GDM1 (cell line): ENCODE results near the gene SNX19.
"Not testable (repeated sequence)": the region's sequence is repeated elsewhere in the genome, so short reads cannot be mapped to it uniquely, and the experiment has no call there.

ENCODE experiments used
- DNase-seq: peaks from one replicate; lab custom pipeline; 2025; lab: John Stamatoyannopoulos, UW

Gene SNX19, protein sequence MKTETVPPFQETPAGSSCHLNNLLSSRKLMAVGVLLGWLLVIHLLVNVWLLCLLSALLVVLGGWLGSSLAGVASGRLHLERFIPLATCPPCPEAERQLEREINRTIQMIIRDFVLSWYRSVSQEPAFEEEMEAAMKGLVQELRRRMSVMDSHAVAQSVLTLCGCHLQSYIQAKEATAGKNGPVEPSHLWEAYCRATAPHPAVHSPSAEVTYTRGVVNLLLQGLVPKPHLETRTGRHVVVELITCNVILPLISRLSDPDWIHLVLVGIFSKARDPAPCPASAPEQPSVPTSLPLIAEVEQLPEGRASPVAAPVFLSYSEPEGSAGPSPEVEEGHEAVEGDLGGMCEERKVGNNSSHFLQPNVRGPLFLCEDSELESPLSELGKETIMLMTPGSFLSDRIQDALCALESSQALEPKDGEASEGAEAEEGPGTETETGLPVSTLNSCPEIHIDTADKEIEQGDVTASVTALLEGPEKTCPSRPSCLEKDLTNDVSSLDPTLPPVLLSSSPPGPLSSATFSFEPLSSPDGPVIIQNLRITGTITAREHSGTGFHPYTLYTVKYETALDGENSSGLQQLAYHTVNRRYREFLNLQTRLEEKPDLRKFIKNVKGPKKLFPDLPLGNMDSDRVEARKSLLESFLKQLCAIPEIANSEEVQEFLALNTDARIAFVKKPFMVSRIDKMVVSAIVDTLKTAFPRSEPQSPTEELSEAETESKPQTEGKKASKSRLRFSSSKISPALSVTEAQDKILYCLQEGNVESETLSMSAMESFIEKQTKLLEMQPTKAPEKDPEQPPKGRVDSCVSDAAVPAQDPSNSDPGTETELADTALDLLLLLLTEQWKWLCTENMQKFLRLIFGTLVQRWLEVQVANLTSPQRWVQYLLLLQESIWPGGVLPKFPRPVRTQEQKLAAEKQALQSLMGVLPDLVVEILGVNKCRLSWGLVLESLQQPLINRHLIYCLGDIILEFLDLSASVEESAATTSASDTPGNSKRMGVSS

DNA sequence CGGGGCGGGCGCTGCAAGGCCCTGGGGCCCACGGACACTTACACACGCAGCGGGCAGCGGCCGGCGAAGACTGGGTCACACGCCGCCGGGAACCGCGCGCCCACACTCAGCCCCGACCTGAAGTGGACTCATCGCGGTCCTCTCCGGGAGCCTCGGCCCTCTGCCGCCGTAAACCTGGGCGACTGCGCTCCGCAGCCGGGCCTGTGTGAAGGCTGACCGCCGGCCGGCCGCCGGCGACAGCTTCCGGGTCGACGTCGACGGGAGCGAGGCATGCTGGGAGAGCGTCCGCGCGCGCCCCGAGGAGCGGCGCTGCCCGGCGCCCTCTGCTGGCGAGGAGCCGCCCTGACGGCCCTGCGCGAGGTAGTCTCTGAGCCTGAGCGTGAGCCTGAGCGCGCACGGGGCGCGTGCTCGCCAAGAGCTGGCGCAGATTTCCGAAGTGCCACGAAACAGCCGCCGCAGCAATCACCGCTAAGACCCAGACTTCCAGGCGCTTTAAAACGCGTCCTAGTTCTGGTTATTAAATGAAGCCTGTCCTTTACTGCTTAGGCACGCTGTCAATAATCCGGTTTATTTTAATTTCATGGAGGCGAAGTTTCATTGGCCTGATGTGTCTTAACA lies at the start of gene SNX19:
Gene SNX19 (minus strand): TSS at position 242 of the 618 bp plus-strand sequence. CDS start 540 bp downstream, outside the sequence.
- peak; percentile 87 for DNase-seq

DNA sequence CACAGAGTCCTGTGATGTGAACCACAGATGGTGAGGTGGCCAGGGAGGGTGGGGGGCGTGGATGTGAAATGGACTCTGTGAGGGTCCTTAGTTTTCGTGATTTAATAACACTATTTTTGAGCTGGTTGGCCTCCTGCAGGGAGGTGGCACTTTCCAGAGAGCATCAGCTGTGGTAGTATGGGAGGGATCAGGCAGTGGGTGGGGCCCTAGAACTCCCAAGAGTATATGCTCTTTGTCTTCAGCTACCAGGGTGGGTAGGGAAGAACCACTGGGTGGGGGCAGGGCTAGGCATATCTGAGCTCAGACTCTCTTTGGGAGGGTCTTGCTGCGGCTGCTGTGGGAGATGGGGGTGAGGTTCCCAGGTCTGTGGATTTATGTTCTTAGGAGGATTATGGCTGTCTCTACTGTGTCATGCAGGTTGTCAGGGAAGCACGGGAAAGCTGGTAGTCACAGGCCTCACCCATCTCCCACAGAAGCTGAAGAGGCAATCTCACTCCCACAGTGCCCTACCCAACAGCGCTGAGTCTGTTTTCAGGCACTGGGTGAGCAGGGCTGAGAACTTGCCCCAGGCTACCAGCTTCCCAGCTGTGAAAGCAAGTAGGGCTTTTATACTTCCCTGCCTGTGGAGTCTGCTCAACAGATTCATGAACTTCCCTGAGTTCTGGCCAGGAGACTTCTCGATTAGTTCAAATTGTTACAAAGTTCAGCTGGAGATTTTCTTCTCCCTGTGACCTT lies 47.9 kb upstream of the SNX19 start:
- no peak for DNase-seq

DNA sequence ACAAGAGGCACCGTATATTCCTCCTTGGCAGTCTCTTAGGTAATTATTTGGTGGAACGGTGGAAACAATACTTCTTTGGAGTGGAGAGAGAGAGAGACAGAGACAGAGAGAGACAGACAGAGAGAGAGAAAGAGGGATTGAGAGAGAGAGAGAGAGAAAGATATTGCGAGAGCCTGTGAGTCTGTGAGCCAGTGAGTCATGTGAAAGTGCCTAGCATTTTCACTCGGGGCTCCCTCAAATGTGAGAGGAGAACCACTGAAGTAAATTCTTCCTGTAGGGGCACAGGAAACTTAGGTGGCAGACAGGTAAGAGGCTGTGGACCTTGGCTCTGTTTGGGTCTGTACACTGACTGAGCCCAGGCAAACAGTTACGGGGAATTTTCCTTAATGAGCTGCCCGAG lies 31.6 kb upstream of the SNX19 start:
- no peak for DNase-seq

DNA sequence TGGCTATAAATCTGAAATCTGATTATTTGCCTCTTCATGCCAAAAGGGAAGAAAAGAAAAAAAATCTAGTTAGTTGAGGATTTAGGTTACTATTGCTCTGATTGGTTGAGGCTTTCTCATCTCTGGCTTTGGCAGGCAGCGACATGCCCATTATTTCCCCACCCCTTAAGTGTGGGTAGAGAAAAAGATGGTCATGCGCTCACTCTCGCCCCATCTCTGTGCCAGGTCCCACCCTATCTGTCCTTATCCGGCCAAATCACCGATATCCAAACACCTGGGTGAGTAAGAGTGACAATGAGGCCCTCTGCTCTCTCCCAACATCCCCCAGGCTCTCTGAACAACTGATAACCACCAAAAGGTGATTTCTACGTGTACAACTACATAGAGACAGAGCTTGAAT lies 31.2 kb upstream of the SNX19 start:
- no peak for DNase-seq

DNA sequence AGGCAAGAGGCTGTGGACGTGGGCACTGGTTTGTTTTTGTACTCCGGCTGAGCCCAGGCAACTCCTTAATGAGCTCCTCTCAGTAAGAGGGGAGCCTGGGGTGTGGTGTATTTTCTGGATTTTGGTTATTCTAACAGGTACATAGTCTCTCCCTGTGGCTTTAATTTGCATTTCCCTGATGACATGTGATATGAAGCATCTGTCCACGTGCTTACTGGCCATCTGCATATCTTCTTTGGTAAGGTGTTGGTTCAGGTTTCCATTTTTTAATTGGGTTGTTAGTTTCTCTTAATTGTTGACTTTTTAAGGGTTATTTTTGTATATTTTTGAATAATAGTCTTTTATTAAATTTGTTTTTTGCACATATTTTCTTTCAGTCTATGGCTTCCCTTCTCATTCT lies 30.8 kb upstream of the SNX19 start:
- no peak for DNase-seq

DNA sequence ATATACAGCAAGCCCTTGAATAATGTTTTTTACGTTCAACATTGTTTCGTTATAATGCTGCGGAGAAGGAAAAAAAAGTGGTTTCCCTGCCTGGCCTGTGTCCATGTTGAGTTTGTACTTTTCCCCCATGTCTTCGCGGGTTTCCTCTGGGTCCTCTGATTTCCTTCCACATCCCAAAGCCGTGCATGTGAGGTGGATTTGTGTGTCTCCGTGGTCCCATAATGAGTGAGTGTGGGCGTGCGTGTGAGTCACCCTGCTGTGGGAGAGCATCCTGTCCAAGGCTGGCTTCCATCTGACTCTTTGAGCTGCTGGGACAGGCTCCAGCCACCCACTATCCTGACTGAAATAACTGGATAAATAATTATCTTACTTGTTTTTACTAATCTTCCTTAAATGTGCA lies 29.6 kb upstream of the SNX19 start:
- no peak for DNase-seq

DNA sequence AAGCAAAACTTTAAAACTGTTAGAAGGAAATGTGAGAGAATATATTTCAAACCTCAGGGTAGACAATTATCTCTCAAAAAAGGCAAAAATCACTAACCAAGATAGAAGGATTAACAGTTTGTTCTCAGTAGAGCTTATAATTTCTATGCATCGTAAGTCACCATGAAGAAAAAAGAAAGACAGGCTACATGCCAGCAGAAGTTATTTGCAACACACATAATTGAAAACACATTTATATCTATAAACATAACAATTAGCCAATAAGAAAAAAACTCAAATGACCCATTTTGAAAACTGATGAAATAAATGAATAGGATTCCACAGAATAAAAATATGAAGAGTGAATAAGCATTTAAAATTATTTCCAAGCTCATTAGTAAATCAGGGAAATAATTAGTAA lies 24.4 kb upstream of the SNX19 start:
- no peak for DNase-seq

DNA sequence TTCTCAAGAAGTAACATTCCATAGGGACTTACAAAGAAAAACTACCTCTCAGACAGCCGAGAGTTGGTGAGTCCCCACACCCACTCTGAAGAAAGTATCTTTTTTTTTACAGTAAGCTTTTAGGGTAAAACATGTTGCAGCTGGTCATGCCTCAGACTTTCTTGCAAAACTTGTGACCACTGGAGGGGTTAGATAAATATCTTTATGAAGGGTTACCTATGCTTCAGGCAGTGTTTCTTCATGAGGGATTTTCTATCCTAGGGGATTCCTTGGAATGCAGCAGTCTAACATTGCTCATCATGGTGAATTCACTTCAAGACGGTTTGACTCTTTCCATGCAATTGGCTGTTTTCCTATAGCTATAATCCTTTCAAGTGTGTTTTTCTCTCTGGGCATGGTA lies 20.8 kb upstream of the SNX19 start:
- no peak for DNase-seq

DNA sequence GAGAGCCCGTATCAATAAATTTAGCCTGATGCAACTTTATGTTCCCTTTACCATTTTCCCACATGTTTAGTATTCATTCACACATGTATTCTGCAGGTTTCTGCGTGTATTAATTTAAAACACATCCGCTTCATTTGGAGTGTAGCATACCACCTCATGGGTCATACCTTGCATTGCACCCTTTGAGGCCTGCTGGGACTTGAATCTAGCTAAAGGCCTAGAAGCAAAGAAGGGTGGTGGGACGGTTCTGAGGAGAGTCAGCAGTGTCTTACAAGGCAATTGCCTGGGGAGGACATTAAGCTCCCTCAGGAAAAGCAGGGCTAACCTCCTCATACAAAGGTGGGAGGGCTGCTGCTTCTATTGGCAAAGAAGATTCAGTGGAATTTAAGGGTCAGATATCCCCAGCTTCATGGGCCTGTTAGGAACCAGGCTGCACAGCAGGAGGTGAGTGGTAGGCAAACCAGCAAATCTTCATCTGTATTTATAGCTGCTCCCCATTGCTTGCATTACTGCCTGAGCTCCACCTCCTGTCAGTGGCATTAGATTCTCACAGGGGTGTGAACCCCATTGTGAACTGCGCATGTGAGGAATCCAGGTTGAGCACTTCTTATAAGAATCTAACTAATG lies 15.9 kb upstream of the SNX19 start:
- DNase-seq: no peak

DNA sequence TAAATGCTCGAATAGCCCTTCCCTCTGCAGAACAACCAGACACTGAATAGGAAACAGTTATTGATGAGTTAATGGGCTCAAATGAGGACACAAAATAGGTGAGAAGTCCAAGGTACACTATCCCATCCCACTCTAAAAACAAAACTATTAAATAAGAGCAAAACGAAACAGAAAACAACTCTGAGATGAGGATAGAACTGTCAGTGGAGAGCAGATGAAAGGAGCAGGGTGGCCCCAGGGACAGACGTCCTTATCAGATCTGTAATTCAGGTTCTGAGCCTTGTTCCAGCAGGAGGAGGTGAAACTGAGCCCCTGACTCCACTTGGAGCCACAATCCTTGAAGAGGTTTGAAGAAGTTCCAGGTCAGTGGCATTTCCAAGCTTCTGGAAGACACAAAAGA lies 8.5 kb upstream of the SNX19 start:
- DNase-seq: no peak

DNA sequence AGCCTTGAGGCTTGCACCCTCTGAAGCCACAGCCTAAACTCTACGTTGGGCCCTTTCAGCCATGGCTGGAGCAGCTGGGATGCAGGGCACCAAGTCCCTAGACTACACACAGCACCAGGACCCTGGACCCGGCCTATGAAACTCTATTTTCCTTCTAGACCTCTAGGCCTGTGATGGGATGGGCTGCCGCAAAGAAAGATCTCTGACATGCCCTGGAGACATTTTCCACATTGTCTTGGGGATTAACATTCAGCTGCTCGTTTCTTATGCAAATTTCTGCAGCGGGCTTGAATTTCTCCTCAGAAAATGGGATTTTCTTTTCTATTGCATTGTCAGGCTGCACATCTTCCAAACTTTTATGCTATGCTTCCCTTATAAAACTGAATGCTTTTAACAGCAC lies 4.3 kb upstream of the SNX19 start:
- not testable (repeated sequence) for DNase-seq

DNA sequence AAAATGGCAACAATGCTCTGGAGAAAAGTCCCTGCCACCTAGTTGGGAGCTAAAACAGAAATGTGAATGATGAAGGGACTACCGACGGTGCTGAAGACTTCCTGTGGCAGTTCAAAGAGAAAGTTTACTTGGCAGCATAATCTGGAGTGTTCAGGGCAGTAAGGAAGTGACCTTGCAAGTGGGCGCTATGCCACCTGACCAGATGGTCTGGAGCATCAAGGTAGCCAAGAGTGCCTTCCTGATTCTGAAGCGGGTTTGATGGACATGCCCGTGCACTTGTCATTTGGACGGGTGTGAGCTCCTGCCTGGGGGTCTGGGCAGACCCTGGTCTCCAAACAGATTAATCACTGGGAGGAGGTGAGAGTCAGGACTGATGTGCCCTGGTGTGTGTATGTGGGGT lies 1.8 kb upstream of the SNX19 start:
- DNase-seq: no peak

DNA sequence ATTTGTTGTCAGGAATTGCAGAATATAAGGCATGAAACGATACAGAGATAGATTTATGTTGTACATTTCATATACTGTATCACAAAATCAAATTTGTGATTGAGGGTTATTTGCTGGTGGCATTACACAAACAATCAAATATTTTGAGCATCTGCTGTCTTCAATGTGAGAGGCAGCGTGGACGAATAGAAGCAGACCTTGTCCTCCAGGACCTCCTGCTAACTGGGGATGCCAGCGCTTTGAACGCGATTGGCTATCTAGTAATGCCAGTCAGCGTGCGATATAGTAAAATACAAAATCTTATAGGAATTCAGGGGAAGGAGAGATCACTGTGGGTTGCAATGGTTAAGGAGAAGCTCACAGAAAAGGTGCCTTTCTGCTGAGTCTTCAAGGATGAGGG lies 631 bp upstream of the SNX19 start:
- DNase-seq: no peak

DNA sequence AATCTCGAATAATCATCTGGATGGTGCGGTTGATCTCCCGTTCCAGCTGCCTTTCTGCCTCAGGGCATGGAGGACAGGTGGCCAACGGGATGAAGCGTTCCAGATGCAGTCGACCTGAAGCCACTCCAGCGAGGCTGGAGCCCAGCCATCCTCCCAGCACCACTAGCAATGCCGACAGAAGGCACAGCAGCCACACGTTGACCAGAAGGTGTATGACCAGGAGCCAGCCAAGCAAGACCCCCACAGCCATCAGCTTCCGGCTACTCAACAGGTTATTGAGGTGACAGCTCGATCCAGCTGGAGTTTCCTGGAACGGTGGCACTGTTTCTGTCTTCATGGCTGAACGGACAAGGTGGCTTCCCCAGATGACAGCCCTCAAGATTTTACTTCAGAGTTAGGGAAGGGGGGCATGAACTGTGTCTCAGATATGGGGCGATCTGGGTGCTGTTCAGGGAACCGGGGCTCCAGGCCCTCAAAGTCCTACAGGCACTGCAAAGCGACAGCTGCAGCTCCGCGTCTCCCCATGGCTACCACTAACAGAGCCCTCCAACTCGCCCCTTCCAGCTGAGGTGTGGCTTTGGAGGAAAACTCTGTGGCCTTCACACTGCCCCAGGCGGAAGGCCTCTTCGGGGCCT lies 559 bp downstream of the SNX19 start:
- no peak for DNase-seq

DNA sequence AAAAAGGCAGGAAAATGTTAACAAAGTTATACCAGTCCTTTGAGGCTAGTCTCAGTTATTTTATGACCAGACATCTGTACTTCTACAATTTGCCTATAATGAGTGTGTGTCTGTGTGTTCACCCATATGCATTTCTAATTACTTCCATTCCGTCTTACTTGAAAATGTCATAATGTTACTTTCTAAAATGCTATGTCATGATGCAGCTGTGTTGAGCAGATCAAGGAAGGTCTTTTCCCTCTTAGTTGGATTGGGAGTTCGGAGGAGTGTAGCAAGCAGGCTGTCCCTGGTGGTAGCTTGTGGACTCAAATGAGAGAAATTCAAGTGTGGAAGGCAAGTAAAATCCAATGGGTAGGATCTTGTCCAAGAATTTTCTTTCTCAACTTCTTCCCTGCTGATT lies 3.0 kb downstream of the SNX19 start:
- DNase-seq: no peak

DNA sequence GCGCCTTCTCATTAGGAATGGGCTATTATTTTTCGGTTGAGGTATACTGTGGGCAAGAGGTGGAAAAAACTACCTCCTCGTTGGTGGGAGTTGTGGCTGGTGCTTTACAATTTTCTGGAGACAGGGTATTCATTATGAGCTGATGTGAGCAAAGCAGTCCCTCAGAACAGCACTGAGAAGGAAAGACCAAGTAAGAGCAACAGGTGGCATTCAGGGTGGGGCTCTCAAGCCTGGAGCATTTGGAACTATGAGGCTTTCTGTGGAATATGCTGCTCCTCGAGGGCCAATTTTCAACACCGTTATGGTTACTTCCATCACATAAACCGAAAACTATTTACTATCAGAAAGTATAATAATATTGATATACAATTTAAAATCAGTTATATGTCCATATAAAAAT lies 3.7 kb downstream of the SNX19 start:
- no peak for DNase-seq

DNA sequence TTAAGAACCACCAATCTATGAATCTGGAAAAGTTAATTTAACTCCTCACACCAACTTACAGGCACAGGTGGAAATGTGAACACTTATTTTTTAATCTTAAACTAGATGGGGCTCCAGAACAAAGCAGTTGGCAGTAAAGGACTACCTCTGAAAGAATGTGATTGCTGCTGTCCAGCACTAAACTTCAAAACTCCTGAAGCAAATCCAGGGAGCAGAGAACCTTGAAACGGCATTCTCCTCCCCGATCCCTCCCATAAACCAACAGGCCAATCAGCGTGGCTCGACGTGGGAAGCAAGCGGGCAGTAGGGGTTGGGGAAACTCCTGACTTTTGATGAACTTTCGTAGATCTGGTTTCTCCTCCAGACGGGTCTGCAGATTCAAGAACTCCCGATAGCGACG lies 5.0 kb downstream of the SNX19 start:
- no peak for DNase-seq

DNA sequence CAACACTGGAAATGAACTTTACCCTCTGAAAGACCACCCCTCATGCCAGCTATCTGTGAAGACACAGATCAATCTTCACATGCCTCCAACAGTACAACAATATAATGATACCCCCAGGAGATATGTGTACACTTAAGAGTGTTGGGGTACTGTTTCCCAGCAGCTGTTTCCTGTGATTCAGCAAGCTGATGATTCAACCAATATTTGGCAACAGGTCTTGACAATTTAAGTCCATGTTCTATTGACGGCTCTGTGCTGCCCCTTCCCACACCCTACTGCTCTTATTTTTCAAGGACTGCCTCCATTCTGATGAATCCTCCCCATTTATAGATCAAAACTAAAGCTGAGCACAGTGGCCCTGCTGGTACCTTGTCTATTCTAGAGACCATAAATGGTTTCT lies 6.6 kb downstream of the SNX19 start:
- no peak for DNase-seq

DNA sequence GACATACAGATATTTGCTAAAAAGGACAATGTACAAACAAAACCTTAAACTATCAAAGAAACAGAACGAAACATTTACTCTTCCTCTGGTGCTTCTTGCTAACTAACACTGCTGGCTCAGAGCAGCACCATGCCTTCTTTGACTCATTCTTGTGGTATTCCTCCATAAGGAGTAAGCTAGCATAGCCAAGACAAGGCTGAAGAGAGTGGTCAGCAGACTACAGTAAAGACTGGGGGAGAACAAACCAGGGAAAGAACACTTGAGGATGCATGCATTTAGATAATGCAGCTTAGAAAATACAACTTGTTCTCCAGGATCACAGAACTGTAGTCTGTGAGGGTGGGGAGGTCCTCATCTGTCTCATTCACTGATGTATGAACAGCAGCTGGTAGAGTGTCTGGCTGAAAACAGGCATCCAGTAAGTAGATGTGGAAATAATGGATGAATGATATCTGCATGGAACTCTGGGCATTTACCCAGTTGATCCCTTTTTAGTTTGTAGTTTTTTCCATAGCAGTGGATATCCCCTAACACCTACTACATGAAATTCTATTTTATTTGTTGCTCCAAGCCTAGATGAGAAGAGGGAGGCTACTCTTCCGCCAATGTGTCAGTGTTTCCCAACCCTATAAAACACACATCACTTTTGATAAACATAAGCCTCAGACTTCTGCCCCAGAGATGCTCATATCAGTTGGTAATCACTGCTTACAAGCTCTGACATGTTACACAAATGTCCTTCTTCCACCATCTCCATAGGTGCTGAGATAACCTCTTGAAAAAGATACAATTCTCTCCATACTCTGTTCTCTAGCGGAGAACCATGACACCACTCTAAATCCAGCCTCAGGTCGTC lies 7.3 kb downstream of the SNX19 start:
- no peak for DNase-seq

DNA sequence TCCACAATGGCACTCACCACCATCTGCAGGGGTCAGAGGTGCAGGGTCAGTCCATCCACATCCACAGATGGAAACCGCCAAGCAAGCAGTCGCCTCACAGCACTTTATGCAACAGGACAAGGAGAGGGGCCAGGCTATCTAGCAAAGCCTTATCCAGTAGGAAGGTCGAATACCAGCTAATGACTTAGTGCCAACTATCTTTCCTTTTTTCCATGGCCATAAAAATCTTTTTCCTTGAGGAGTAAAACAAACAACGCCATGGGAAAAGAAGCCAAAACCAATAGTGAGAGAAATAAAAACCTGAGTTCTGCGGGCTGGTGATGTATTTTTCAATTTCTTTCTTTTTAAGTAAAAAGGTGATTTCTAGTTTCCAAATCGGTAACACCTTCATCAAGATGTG lies 8.2 kb downstream of the SNX19 start:
- DNase-seq: no peak
